ENCODE data around the gene SH3RF3. TPM values are rescaled to one million over a fixed set of nuclear protein-coding genes. Genes with fewer than 3 reads are reported as not detected.

The SH3RF3 gene
- total and polyA plus RNA-seq, 2 of the 13 experiments (the other 11 are each of a cell fraction or from before 2014, with no cell fraction given): 0.04 TPM; not detected in 1

DNA sequence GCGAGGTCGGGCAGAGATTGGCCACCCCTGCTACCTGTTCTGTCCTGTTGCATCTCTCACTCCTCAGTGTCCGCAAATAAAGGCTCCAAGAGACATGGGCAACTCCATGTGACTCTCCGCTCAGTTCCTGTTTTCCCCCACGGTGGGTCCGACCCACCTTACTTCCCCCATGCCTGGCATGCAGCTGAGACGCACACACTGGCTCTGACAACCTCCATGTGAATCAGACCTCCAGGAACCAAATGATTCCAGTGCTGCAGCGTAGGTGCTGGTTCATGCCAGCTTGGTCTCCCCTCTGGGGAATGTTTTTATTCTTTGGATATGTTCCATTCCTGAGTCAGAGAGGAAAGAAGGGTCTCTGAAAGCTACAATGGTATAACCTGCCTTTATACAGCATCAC lies 221.5 kb downstream of the SH3RF3 start:
- TF ChIP-seq, protein P1, sequence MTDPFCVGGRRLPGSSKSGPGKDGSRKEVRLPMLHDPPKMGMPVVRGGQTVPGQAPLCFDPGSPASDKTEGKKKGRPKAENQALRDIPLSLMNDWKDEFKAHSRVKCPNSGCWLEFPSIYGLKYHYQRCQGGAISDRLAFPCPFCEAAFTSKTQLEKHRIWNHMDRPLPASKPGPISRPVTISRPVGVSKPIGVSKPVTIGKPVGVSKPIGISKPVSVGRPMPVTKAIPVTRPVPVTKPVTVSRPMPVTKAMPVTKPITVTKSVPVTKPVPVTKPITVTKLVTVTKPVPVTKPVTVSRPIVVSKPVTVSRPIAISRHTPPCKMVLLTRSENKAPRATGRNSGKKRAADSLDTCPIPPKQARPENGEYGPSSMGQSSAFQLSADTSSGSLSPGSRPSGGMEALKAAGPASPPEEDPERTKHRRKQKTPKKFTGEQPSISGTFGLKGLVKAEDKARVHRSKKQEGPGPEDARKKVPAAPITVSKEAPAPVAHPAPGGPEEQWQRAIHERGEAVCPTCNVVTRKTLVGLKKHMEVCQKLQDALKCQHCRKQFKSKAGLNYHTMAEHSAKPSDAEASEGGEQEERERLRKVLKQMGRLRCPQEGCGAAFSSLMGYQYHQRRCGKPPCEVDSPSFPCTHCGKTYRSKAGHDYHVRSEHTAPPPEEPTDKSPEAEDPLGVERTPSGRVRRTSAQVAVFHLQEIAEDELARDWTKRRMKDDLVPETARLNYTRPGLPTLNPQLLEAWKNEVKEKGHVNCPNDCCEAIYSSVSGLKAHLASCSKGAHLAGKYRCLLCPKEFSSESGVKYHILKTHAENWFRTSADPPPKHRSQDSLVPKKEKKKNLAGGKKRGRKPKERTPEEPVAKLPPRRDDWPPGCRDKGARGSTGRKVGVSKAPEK (CRISPR knock-in tag; IDR thresholded peaks at IDR 0.05; ENCODE audit: borderline replicate concordance): no peak
- no peak for TF ChIP-seq CREB1 (IDR thresholded peaks at IDR 0.05)
- no peak for TF ChIP-seq CREB1 (CRISPR knock-in tag; IDR thresholded peaks at IDR 0.05)
- no peak for TF ChIP-seq CBX1 (IDR thresholded peaks at IDR 0.05; ENCODE audit: low read depth)
- TF ChIP-seq, protein P2, sequence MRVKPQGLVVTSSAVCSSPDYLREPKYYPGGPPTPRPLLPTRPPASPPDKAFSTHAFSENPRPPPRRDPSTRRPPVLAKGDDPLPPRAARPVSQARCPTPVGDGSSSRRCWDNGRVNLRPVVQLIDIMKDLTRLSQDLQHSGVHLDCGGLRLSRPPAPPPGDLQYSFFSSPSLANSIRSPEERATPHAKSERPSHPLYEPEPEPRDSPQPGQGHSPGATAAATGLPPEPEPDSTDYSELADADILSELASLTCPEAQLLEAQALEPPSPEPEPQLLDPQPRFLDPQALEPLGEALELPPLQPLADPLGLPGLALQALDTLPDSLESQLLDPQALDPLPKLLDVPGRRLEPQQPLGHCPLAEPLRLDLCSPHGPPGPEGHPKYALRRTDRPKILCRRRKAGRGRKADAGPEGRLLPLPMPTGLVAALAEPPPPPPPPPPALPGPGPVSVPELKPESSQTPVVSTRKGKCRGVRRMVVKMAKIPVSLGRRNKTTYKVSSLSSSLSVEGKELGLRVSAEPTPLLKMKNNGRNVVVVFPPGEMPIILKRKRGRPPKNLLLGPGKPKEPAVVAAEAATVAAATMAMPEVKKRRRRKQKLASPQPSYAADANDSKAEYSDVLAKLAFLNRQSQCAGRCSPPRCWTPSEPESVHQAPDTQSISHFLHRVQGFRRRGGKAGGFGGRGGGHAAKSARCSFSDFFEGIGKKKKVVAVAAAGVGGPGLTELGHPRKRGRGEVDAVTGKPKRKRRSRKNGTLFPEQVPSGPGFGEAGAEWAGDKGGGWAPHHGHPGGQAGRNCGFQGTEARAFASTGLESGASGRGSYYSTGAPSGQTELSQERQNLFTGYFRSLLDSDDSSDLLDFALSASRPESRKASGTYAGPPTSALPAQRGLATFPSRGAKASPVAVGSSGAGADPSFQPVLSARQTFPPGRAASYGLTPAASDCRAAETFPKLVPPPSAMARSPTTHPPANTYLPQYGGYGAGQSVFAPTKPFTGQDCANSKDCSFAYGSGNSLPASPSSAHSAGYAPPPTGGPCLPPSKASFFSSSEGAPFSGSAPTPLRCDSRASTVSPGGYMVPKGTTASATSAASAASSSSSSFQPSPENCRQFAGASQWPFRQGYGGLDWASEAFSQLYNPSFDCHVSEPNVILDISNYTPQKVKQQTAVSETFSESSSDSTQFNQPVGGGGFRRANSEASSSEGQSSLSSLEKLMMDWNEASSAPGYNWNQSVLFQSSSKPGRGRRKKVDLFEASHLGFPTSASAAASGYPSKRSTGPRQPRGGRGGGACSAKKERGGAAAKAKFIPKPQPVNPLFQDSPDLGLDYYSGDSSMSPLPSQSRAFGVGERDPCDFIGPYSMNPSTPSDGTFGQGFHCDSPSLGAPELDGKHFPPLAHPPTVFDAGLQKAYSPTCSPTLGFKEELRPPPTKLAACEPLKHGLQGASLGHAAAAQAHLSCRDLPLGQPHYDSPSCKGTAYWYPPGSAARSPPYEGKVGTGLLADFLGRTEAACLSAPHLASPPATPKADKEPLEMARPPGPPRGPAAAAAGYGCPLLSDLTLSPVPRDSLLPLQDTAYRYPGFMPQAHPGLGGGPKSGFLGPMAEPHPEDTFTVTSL (CRISPR knock-in tag; IDR thresholded peaks at IDR 0.05; ENCODE audit: borderline replicate concordance): no peak
- no peak for TF ChIP-seq KLF11 (CRISPR knock-in tag; IDR thresholded peaks at IDR 0.05)
- TF ChIP-seq KLF12 (CRISPR knock-in tag; IDR thresholded peaks at IDR 0.05; ENCODE audit: borderline replicate concordance): no peak
- TF ChIP-seq, protein P3, sequence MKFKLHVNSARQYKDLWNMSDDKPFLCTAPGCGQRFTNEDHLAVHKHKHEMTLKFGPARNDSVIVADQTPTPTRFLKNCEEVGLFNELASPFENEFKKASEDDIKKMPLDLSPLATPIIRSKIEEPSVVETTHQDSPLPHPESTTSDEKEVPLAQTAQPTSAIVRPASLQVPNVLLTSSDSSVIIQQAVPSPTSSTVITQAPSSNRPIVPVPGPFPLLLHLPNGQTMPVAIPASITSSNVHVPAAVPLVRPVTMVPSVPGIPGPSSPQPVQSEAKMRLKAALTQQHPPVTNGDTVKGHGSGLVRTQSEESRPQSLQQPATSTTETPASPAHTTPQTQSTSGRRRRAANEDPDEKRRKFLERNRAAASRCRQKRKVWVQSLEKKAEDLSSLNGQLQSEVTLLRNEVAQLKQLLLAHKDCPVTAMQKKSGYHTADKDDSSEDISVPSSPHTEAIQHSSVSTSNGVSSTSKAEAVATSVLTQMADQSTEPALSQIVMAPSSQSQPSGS (CRISPR knock-in tag; IDR thresholded peaks at IDR 0.05): no peak
- TF ChIP-seq HNF4A (CRISPR knock-in tag; IDR thresholded peaks at IDR 0.05): no peak
- no peak for TF ChIP-seq HES4 (CRISPR knock-in tag; IDR thresholded peaks at IDR 0.05; ENCODE audit: borderline replicate concordance)
- TF ChIP-seq ZNF292 (CRISPR knock-in tag; IDR thresholded peaks at IDR 0.05; ENCODE audit: borderline replicate concordance, low read depth): no peak
- no peak for TF ChIP-seq ZNF883 (CRISPR knock-in tag; IDR thresholded peaks at IDR 0.05; ENCODE audit: not compliant biosample characterization)
- no peak for TF ChIP-seq ELF1 (CRISPR knock-in tag; IDR thresholded peaks at IDR 0.05)
- TF ChIP-seq TP53 (CRISPR knock-in tag; conservative IDR thresholded peaks at IDR 0.05): no peak
- Histone ChIP-seq H3K79me2 (ENCODE audit: insufficient read depth, low read length) (no peaks in the 10 kb centered on the region), H3K9me3 (ENCODE audit: low read length) (no peaks in the 10 kb centered on the region), H3K4me3 (replicated peaks in 1 of 3; ENCODE audit: insufficient read depth in 1 of 3, low read depth in 2 of 3, low read length in 3 of 3) (no peak overlapping the region), H3K27ac (ENCODE audit: extremely low read length, insufficient read depth, low read length) (no peak overlapping the region), H2AFZ (ENCODE audit: low read length) (no peak overlapping the region), H3K27me3 (ENCODE audit: control insufficient read depth in 1 of 2, insufficient read depth in 2 of 2, low read length in 2 of 2) (peaks cover 7 to 24% of the 10 kb centered on the region in 2 experiments; a peak in 4 of 5 replicates), H3K4me2 (ENCODE audit: low read depth, low read length) (no peak overlapping the region), H4K20me1 (ENCODE audit: insufficient read depth, low read length) (no peaks in the 10 kb centered on the region), H3K36me3 (replicated peaks in 1 of 2; ENCODE audit: control insufficient read depth in 1 of 2, insufficient read depth in 2 of 2, low read length in 2 of 2) (no peaks in the 10 kb centered on the region), H3K4me1 (ENCODE audit: insufficient read depth, low read length) (no peaks in the 10 kb centered on the region), H3K9ac (ENCODE audit: insufficient read depth, low read depth, low read length) (no peak overlapping the region)
- in situ Hi-C loops (cut with HindIII; ENCODE audit: extremely low pct_ligation_motif_present, low pct_unique_long_range_greater_than_20kb) (no loop called here), intact Hi-C loops (cut with micrococcal nuclease; ENCODE audit: unreplicated experiment) (no loop called here)
- no TSS peak for BruUV-seq (replicated peaks)
- DNase-seq (ENCODE audit: low spot score) (no peak), FAIRE-seq (no peak), ATAC-seq (no peak)
- ChIA-PET POLR2A (no interaction called here), CTCF (ENCODE audit: low intra/inter-chr PET ratio, low total read pairs) (no interaction called here)
- 45% methylated on average over 8 of the region's 8 CpGs for WGBS (ENCODE audit: low lambda C conversion rate)
